GM12872 (cell line): Measurements from ENCODE around the gene CIAO2A.

ENCODE experiments used
- CTCF ChIP-seq: IDR thresholded peaks from 3 replicates; pipeline ENCODE4 v1.5.1; 2011; ENCODE audit warnings: low read depth, mild to moderate bottlenecking, low read length, moderate library complexity; ENCODE audit not compliant: insufficient read depth

Gene CIAO2A

GRCh38 chr15:64024172-64025050 lies 69.2 kb downstream of the CIAO2A start:
- no peak for TF ChIP-seq CTCF

GRCh38 chr15:64023220-64023619 lies 70.4 kb downstream of the CIAO2A start:
- TF ChIP-seq CTCF: no peak

- TF ChIP-seq CTCF: no peak
Observed at GRCh38 chr15:64022571-64022970, 71.1 kb downstream of the CIAO2A start.
